ENCODE measurements around the gene BMF. TPM values are rescaled to one million over a fixed set of nuclear protein-coding genes. Genes with fewer than 3 reads are reported as not detected.
"Not testable (repeated sequence)": the region's sequence is repeated elsewhere in the genome, so short reads cannot be mapped to it uniquely, and the experiment has no call there.

The BMF gene
- total RNA-seq, 2 experiments from 2014 or later: 4.8 to 11.1 TPM

DNA sequence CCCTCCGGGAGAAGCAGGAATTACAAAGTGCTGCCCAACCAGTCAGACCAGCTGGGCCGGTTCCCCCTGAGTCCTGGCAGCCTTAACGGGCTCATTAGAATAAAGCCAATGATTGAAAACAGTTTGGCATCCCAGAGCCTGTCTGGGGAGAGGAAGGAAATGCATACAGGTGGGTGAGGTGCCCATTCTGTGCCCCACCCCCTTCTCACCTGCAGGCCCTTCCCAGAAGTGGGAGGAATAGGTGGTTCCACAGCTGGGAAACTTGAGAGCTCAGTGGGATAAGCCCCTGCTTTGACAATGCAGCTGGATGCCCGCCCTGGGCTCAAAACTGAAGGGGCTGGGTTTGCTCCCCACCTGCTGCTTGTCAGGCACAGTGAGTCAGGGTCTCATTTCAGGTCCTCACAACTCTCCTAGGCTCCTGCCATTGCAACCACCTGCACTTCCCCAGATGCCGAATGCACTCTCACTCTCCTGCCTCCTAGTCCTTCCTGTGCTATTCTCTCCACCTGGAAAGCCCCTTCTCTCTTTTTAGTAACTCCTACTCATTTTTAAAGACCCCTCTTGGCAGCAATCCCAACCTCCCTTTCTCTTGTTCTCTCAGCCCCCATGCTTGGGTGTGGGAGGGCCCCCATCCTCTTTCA is 46.7 kb upstream of the BMF start:
- H2AFZ ChIP-seq (ENCODE audit: low read length): no peak overlapping the region
- H3K4me1 ChIP-seq (ENCODE audit: insufficient read depth, low read length, poor library complexity, severe bottlenecking): peaks cover 14% of the 10 kb centered on the region
- DNase-seq (ENCODE audit: low spot score): no peak
- ChIA-PET POLR2A (interaction anchor here (0.8 to 1.0 kb wide), 3 partner anchors 12 to 108 kb away, joined by 3 read pairs; no protein-coding TSS in a partner anchor), CTCF (ENCODE audit: unreplicated experiment) (no interaction called here)
- no peak overlapping the region for H3K4me3 ChIP-seq (ENCODE audit: low read depth, low read length, poor library complexity, severe bottlenecking)
- H3K4me2 ChIP-seq (ENCODE audit: low read length): no peak overlapping the region
- TF ChIP-seq, protein P1, sequence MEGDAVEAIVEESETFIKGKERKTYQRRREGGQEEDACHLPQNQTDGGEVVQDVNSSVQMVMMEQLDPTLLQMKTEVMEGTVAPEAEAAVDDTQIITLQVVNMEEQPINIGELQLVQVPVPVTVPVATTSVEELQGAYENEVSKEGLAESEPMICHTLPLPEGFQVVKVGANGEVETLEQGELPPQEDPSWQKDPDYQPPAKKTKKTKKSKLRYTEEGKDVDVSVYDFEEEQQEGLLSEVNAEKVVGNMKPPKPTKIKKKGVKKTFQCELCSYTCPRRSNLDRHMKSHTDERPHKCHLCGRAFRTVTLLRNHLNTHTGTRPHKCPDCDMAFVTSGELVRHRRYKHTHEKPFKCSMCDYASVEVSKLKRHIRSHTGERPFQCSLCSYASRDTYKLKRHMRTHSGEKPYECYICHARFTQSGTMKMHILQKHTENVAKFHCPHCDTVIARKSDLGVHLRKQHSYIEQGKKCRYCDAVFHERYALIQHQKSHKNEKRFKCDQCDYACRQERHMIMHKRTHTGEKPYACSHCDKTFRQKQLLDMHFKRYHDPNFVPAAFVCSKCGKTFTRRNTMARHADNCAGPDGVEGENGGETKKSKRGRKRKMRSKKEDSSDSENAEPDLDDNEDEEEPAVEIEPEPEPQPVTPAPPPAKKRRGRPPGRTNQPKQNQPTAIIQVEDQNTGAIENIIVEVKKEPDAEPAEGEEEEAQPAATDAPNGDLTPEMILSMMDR (conservative IDR thresholded peaks at IDR 0.05; ENCODE audit: low read length): no peak
- TF ChIP-seq EZH2phosphoT487 (IDR thresholded peaks at IDR 0.05; ENCODE audit: borderline replicate concordance, low read depth, low read length): no peak
- intact Hi-C loops (cut with micrococcal nuclease; ENCODE audit: unreplicated experiment): no loop called here
- H3K79me2 ChIP-seq (ENCODE audit: insufficient read depth, low read depth, low read length): no peaks in the 10 kb centered on the region
- no peaks in the 10 kb centered on the region for H3K9me3 ChIP-seq (ENCODE audit: low read length)
- no peaks in the 10 kb centered on the region for H3K36me3 ChIP-seq (ENCODE audit: insufficient read depth, low read length)
- H3K9me2 ChIP-seq (ENCODE audit: insufficient read depth, low read length): no peaks in the 10 kb centered on the region
- H3K27ac ChIP-seq (ENCODE audit: low read depth, low read length, poor library complexity, severe bottlenecking): no peak overlapping the region
- no TSS peak for BruUV-seq (replicated peaks)
- no peaks in the 10 kb centered on the region for H4K20me1 ChIP-seq (ENCODE audit: insufficient read depth, low read length)

- H3K27ac ChIP-seq (ENCODE audit: low read depth, low read length, poor library complexity, severe bottlenecking); intact Hi-C loops (cut with micrococcal nuclease; ENCODE audit: unreplicated experiment); POLR2A ChIA-PET; H3K4me3 ChIP-seq (ENCODE audit: low read depth, low read length, poor library complexity, severe bottlenecking); DNase-seq (ENCODE audit: low spot score); H2AFZ ChIP-seq (ENCODE audit: low read length); H3K9me2 ChIP-seq (ENCODE audit: insufficient read depth, low read length); H3K9me3 ChIP-seq (ENCODE audit: low read length); H3K4me2 ChIP-seq (ENCODE audit: low read length); H3K79me2 ChIP-seq (ENCODE audit: insufficient read depth, low read depth, low read length); H4K20me1 ChIP-seq (ENCODE audit: insufficient read depth, low read length); CTCF ChIA-PET (ENCODE audit: unreplicated experiment); H3K4me1 ChIP-seq (ENCODE audit: insufficient read depth, low read length, poor library complexity, severe bottlenecking); BruUV-seq (replicated peaks); H3K36me3 ChIP-seq (ENCODE audit: insufficient read depth, low read length): not testable (repeated sequence)
Observed at GRCh38 chr15:40154821-40155220, 46.1 kb upstream of the BMF start.

DNA sequence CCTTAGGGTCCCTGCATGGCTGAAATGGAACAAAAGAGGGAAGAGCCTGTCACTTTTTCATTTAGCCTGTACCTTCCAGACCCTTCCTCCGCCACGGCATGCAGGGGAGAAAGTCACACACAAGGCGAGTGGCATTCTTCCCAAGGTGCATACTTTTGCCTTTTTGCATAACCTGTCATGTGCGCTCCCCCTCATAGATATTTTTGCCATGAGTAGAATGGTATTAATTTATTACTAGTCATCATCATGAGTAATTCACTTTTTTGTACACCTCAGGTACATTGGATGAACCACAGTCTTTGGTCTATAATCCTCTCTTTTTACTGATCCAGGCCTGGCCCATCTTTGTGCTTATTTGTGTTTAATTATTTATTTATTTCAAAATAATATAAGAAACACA is 43.3 kb upstream of the BMF start:
- H3K4me1 ChIP-seq (ENCODE audit: insufficient read depth, low read length, poor library complexity, severe bottlenecking): peaks cover 10% of the 10 kb centered on the region
- no peak overlapping the region for H3K4me2 ChIP-seq (ENCODE audit: low read length)
- intact Hi-C loops (cut with micrococcal nuclease; ENCODE audit: unreplicated experiment): no loop called here
- no peaks in the 10 kb centered on the region for H3K79me2 ChIP-seq (ENCODE audit: insufficient read depth, low read depth, low read length)
- ChIA-PET POLR2A (interaction anchor here (0.6 to 0.7 kb wide), 3 partner anchors 8 to 112 kb away, joined by 4 to 6 read pairs (median 5); no protein-coding TSS in a partner anchor), CTCF (ENCODE audit: unreplicated experiment) (no interaction called here)
- TF ChIP-seq, protein P1 (conservative IDR thresholded peaks at IDR 0.05; ENCODE audit: low read length): no peak
- no peak for TF ChIP-seq EZH2phosphoT487 (IDR thresholded peaks at IDR 0.05; ENCODE audit: borderline replicate concordance, low read depth, low read length)
- no peak overlapping the region for H3K4me3 ChIP-seq (ENCODE audit: low read depth, low read length, poor library complexity, severe bottlenecking)
- H4K20me1 ChIP-seq (ENCODE audit: insufficient read depth, low read length): no peaks in the 10 kb centered on the region
- no peak overlapping the region for H2AFZ ChIP-seq (ENCODE audit: low read length)
- no peaks in the 10 kb centered on the region for H3K36me3 ChIP-seq (ENCODE audit: insufficient read depth, low read length)
- no peak for DNase-seq (ENCODE audit: low spot score)
- no TSS peak for BruUV-seq (replicated peaks)
- H3K9me3 ChIP-seq (ENCODE audit: low read length): no peaks in the 10 kb centered on the region
- H3K27ac ChIP-seq (ENCODE audit: low read depth, low read length, poor library complexity, severe bottlenecking): no peak overlapping the region
- no peaks in the 10 kb centered on the region for H3K9me2 ChIP-seq (ENCODE audit: insufficient read depth, low read length)
